GM12874 (cell line): ENCODE data around the gene ELOVL7.

Source experiments
- CTCF ChIP-seq: IDR thresholded peaks from 2 replicates; pipeline ENCODE4 v1.5.1; 2011; ENCODE audit warnings: low read depth, mild to moderate bottlenecking, control low read depth, low read length, moderate library complexity; ENCODE audit not compliant: insufficient read depth

Gene ELOVL7

DNA sequence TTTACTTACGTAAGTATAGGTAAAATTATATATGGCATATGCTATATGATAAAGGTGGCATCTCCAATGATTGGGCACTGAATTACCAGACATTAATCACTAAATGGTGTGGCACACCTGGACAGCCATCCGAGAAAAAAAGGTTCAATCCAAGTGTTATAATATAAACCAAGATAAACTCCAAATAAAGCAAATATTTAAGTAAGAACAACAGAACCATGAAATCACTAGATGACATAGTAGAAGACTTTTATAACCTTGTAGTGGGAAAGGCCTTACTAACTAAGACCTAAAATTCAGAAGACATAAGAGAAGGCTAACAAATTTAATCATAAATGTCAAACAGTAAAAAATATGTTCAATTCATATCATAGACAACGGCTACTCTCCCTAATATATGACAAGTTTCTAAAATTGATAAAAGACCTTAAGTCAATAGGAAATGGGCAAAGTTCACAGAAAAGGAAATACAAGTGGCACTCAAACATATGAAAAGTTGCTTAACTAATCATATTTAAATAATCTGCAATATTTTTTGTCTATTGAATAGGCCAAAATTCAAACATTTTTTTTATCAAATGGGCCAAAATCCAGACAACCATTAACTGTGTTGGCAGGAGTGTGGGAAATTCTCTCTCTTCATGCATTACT lies 55.1 kb downstream of the ELOVL7 start:
- TF ChIP-seq CTCF: no peak

DNA sequence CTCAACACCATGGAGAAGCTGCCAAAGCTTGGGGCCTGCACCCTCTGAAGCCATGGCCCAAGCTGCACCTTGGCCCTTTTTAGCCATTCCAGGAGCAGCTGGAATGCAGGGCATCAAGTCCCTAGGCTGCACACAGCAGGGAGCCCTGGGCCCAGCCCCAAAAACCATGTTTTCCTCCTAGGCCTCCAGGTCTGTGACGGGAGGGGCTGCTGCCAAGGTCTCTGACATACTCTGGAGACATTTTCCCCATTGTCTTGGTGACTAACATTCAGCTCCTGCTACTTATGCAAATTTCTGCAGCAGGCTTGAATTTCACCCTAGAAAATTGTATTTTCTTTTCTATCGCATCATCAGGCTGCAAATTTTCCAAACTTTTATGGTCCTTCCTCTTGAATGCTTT lies 64.6 kb downstream of the ELOVL7 start:
- TF ChIP-seq CTCF: no peak

DNA sequence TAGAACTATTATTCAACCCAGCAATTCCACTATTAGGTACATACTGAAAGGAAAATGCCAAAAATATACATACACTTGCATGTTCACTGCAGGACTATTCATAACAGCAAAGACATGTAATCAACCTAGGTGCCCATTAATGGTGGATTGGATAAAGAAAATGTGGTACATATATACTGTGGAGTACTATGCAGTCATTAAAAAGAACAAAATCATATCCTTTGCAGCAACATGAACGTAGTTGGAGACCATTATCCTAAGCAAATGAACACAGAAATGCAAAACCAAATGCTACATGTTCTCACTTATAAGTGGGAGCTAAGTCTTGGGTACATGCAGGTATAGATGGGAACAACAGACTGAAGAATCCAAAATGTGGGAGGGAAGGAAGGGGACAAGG lies 67.7 kb downstream of the ELOVL7 start:
- no peak for TF ChIP-seq CTCF

GRCh38 chr5:60765019-60765709 lies 78.9 kb downstream of the ELOVL7 start:
- TF ChIP-seq CTCF: no peak

- no peak for TF ChIP-seq CTCF
Observed at GRCh38 chr5:60763061-60763460, 81.0 kb downstream of the ELOVL7 start.

- TF ChIP-seq CTCF: no peak
Observed at GRCh38 chr5:60754495-60754894, 89.6 kb downstream of the ELOVL7 start.

- no peak for TF ChIP-seq CTCF
Observed at GRCh38 chr5:60744682-60745081, 99.4 kb downstream of the ELOVL7 start.
